Liver (tissue), 3 donors: ENCODE data around the gene LRP4.

ENCODE experiments used
- GABPA ChIP-seq, 2 donors: IDR thresholded peaks in 1 of 2; conservative IDR thresholded peaks in 1 of 2; 2 replicates each; pipeline ENCODE4 v1.6.1; 2016; ENCODE audit warnings: antibody characterized with exemption in 2 of 2, mild to moderate bottlenecking in 1 of 2, moderate library complexity in 1 of 2
- HNF4A ChIP-seq, 2 donors: conservative IDR thresholded peaks; 2 replicates each; pipeline ENCODE4 v1.6.1; 2016; ENCODE audit warnings: antibody characterized with exemption in 2 of 2, mild to moderate bottlenecking in 2 of 2
- RAD21 ChIP-seq, 2 donors: IDR thresholded peaks; 2 replicates each; pipeline ENCODE4 v1.6.1; 2016; ENCODE audit warnings: antibody characterized with exemption in 2 of 2, mild to moderate bottlenecking in 2 of 2
- REST ChIP-seq: IDR thresholded peaks from 2 replicates; pipeline ENCODE4 v1.6.1; 2016; ENCODE audit warnings: antibody characterized with exemption, mild to moderate bottlenecking
- TAF1 ChIP-seq: conservative IDR thresholded peaks from 2 replicates; pipeline ENCODE4 v1.6.1; 2016; ENCODE audit warnings: antibody characterized with exemption, mild to moderate bottlenecking
- TF ChIP-seq, protein P1 (sequence below): fragments of 150-350 bp; IDR thresholded peaks from 2 replicates; pipeline ENCODE4 v1.5.1; 2017; ENCODE audit warnings: improper control_type of control experiment, low read depth, low read length; ENCODE audit not compliant: missing input control
- donor health status: healthy.
- donor health status: healthy.

DNA sequence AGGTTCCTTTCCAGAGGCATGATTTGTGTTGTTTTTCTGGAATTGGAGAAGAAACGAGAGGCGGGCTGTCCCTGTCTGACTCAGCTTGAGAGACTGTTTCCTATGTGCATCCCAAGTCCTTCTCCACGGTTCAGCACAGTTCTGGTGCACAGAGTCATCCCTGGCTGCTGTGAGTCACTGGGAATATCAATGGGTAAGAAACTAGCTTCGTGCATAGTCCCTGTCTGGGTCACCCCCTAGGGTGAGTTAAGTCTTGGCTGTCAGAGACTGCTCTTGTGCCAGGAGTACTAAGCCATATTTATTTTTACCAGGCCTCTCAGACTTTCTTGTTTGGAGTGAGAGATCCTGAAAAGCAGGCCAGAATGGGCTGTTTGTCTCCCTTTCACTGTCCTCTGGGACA lies 2.4 kb upstream of the LRP4 start:
- TF ChIP-seq, protein P1, sequence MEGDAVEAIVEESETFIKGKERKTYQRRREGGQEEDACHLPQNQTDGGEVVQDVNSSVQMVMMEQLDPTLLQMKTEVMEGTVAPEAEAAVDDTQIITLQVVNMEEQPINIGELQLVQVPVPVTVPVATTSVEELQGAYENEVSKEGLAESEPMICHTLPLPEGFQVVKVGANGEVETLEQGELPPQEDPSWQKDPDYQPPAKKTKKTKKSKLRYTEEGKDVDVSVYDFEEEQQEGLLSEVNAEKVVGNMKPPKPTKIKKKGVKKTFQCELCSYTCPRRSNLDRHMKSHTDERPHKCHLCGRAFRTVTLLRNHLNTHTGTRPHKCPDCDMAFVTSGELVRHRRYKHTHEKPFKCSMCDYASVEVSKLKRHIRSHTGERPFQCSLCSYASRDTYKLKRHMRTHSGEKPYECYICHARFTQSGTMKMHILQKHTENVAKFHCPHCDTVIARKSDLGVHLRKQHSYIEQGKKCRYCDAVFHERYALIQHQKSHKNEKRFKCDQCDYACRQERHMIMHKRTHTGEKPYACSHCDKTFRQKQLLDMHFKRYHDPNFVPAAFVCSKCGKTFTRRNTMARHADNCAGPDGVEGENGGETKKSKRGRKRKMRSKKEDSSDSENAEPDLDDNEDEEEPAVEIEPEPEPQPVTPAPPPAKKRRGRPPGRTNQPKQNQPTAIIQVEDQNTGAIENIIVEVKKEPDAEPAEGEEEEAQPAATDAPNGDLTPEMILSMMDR: no peak
- no peak for TF ChIP-seq REST
- TF ChIP-seq TAF1: no peak
- TF ChIP-seq RAD21 (IDR thresholded peaks at IDR 0.05): no peak
- TF ChIP-seq GABPA (IDR thresholded peaks at IDR 0.05 in 1 of 2, conservative IDR thresholded peaks at IDR 0.05 in 1 of 2): no peak
- no peak for TF ChIP-seq HNF4A (conservative IDR thresholded peaks at IDR 0.05)
